K562 treated with DMSO at 1 percent for 4 hours (cell line): ENCODE data around the gene PTCD1. TPM values are rescaled to one million over a fixed set of nuclear protein-coding genes. Genes with fewer than 3 reads are reported as not detected.

ENCODE experiments used
- total RNA-seq: library from RNA; unstranded; fragments of 300-600 nt; gene quantifications from 2 replicates; pipeline ENCODE4 v1.2.3, GENCODE V29; 2022; ENCODE audit not compliant: insufficient read depth

Gene PTCD1, protein sequence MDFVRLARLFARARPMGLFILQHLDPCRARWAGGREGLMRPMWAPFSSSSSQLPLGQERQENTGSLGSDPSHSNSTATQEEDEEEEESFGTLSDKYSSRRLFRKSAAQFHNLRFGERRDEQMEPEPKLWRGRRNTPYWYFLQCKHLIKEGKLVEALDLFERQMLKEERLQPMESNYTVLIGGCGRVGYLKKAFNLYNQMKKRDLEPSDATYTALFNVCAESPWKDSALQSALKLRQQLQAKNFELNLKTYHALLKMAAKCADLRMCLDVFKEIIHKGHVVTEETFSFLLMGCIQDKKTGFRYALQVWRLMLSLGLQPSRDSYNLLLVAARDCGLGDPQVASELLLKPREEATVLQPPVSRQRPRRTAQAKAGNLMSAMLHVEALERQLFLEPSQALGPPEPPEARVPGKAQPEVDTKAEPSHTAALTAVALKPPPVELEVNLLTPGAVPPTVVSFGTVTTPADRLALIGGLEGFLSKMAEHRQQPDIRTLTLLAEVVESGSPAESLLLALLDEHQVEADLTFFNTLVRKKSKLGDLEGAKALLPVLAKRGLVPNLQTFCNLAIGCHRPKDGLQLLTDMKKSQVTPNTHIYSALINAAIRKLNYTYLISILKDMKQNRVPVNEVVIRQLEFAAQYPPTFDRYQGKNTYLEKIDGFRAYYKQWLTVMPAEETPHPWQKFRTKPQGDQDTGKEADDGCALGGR
- total RNA-seq, result 11.9 TPM in 2 replicates

DNA sequence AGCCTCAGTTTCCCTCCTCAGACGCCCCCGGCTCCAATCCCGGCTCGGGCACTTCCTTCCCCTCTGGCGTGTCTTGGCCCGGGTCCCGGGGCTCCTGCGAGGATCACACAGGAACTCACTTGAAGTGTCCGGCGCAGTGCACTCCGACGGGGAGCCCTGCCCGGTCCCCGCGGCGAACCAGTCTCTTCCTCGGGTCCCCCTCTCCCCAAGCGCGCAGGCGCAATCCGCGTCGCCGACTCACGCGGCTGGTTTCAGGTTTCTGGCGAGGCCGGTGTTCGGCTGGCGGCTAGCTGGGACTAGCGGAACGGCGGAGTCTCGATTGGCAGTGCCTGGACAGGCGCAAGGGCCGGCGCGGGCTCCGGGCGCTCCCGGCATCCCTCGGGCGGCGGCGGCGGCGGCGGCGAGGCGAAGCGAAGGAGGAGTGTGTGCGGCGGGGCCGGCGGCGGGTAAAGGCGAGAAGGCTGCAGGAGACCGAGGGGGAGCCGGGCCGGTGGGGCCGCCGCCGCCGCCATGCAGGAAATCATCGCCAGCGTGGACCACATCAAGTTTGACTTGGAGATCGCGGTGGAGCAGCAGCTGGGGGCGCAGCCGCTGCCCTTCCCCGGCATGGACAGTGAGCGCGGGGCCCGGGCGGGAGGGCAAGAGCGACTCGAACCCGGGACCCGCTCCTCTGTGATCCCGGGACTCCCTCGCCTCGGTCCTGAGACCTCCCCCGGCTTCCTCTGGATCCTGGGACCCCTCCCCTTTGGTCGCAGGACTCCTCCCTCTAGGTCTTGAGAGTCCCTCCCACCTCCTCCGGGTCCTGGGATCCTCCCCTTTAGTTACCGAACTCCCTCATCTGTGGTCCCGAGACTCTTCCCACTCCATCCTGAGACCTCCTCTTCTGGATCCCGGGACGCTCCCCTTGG is at the start of gene PTCD1, which contains the start of gene CPSF4:
PTCD1 (minus strand) TSS at position 226 of the 908 bp plus-strand sequence. CDS start 3,556 bp downstream, outside the sequence.
CPSF4 (plus strand) TSS at position 371 of the 908 bp plus-strand sequence; CDS start at position 511, 140 bp downstream.

GRCh38 chr7:99472561-99473314 is 34.1 kb upstream of the PTCD1 start, which contains the start of gene ZNF789:
TSS of gene ZNF789 (plus strand) at chr7:99472890. CDS start at chr7:99476457, 3,567 bp downstream.

GRCh38 chr7:99408379-99409191 is 30.0 kb downstream of the PTCD1 start, which contains the start of the genes BUD31 and PDAP1:
TSS of gene BUD31 (plus strand) at chr7:99408969. CDS start at chr7:99411093, 2,124 bp downstream.
TSS of gene PDAP1 (minus strand) at chr7:99408597. CDS start at chr7:99408548, 49 bp downstream.

GRCh38 chr7:99374111-99375064 is 64.2 kb downstream of the PTCD1 start, which contains the start of gene ARPC1B:
TSS of gene ARPC1B (plus strand) at chr7:99374730. CDS start at chr7:99385715, 10,985 bp downstream.

Other genes with a start within 250 kb of the PTCD1 start
- gene KPNA7, start 230.7 kb downstream of the PTCD1 start, total RNA-seq, result not detected in 2 replicates
- gene MYH16, start 166.0 kb downstream of the PTCD1 start, total RNA-seq, result not detected in 2 replicates
- 111 and 120 TPM in 2 replicates for gene ARPC1A, start 112.9 kb downstream of the PTCD1 start, total RNA-seq
- 694 and 695 TPM in 2 replicates for gene ARPC1B, start 64.1 kb downstream of the PTCD1 start, total RNA-seq
- gene PDAP1, start 30.2 kb downstream of the PTCD1 start, total RNA-seq, result 150 and 157 TPM in 2 replicates
- 247 and 258 TPM in 2 replicates for gene BUD31, start 29.8 kb downstream of the PTCD1 start, total RNA-seq
- 65.7 and 79.4 TPM in 2 replicates for gene CPSF4, start 145 bp upstream of the PTCD1 start, total RNA-seq
- gene ATP5MF, start 27.4 kb upstream of the PTCD1 start, total RNA-seq, result 1,122 and 1,257 TPM in 2 replicates
- gene ZNF789, start 34.1 kb upstream of the PTCD1 start, total RNA-seq, result 11.5 and 14.3 TPM in 2 replicates
- 24.1 and 26.5 TPM in 2 replicates for gene ZNF394, start 61.5 kb upstream of the PTCD1 start, total RNA-seq
- gene ZKSCAN5, start 65.9 kb upstream of the PTCD1 start, total RNA-seq, result 13.7 and 14.3 TPM in 2 replicates
- gene FAM200A, start 113.3 kb upstream of the PTCD1 start, total RNA-seq, result 5.7 and 5.8 TPM in 2 replicates
- 56.3 and 64.4 TPM in 2 replicates for gene ZNF655, start 119.8 kb upstream of the PTCD1 start, total RNA-seq
- gene TMEM225B, start 159.5 kb upstream of the PTCD1 start, total RNA-seq, result not detected in 2 replicates
- gene ZSCAN25, start 178.1 kb upstream of the PTCD1 start, total RNA-seq, result 8.7 and 9.4 TPM in 2 replicates
- gene CYP3A5, start 241.2 kb upstream of the PTCD1 start, total RNA-seq, result 2.3 and 4.0 TPM in 2 replicates